Esophagus muscularis mucosa (tissue), 4 donors: Measurements from ENCODE around the gene CENPS.

Experiments used
- EP300 ChIP-seq: sonication (generic); formaldehyde crosslinking; IDR thresholded peaks from one replicate; pipeline ENCODE4 v1.6.1; 2017; ENCODE audit warnings: antibody characterized with exemption
- POLR2A ChIP-seq: fragments of 450-650 bp; IDR thresholded peaks from one replicate; pipeline ENCODE4 v1.6.1; 2017; ENCODE audit warnings: antibody characterized with exemption, moderate library complexity, mild to moderate bottlenecking, low read depth
- TF ChIP-seq, protein P1 (sequence below), 3 experiments: fragments of 200-600 bp in 2 of 3; fragments of 450-650 bp in 1 of 3; sonication (generic) in 2 of 3; IDR thresholded peaks; one replicate each; pipeline ENCODE4 v1.5.1; 2017 to 2019; ENCODE audit warnings: antibody characterized with exemption in 3 of 3, mild to moderate bottlenecking in 2 of 3, moderate library complexity in 1 of 3

DNA sequence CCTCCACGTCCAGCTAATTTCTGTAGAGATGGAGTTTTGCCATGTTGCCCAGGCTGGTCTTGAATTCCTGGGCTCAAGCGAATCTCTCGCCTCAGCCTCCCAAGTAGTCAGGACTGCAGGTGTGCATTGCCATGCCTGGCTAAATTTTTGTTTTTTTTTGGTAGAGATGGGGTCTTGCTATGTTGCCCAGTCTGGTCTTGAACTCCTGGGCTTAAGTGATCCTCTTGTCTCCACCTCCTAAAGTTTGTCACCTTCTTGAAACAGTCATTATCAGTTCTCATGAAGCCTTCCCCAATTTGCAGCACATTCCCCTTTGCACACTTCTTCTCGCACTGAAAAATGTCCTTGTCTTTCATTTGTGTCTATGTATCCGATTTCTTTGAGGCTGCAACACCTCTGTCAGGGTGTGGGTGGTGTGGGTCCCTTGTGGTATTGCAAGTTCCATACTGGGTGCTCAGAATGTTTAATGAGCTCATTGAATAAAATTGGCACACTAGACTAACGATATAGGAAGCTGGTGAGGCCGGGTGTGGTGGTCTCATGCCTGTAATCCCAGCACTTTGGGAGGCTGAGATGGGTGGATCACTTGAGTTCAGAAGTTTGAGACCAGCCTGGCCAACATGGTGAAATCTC is 16.7 kb downstream of the CENPS start:
- TF ChIP-seq POLR2A (no peak), EP300 (no peak)
- TF ChIP-seq, protein P1, sequence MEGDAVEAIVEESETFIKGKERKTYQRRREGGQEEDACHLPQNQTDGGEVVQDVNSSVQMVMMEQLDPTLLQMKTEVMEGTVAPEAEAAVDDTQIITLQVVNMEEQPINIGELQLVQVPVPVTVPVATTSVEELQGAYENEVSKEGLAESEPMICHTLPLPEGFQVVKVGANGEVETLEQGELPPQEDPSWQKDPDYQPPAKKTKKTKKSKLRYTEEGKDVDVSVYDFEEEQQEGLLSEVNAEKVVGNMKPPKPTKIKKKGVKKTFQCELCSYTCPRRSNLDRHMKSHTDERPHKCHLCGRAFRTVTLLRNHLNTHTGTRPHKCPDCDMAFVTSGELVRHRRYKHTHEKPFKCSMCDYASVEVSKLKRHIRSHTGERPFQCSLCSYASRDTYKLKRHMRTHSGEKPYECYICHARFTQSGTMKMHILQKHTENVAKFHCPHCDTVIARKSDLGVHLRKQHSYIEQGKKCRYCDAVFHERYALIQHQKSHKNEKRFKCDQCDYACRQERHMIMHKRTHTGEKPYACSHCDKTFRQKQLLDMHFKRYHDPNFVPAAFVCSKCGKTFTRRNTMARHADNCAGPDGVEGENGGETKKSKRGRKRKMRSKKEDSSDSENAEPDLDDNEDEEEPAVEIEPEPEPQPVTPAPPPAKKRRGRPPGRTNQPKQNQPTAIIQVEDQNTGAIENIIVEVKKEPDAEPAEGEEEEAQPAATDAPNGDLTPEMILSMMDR (IDR thresholded peaks at IDR 0.05): no peak
